ENCODE data around the gene MAP2K5.

GRCh38 chr15:67732164-67732563 is 189.7 kb downstream of the MAP2K5 start:
- TF ChIP-seq HDAC1 (IDR thresholded peaks at IDR 0.05) (no peak), POLR2AphosphoS5 (IDR thresholded peaks at IDR 0.05; ENCODE audit: control insufficient read depth, insufficient read depth, low read depth, low read length) (no peak), THRA (IDR thresholded peaks at IDR 0.05) (no peak), SIN3A (IDR thresholded peaks at IDR 0.05; ENCODE audit: borderline replicate concordance in 2 of 2, control insufficient read depth in 1 of 2, low read depth in 2 of 2, low read length in 2 of 2) (no peak), MYNN (IDR thresholded peaks at IDR 0.05) (no peak), MYNN (CRISPR knock-in tag; IDR thresholded peaks at IDR 0.05) (no peak), ELF4 (CRISPR knock-in tag; IDR thresholded peaks at IDR 0.05) (no peak), FOXM1 (IDR thresholded peaks at IDR 0.05; ENCODE audit: low read depth) (no peak), FOXM1 (CRISPR knock-in tag; IDR thresholded peaks at IDR 0.05; ENCODE audit: low read depth) (no peak), MAZ (CRISPR knock-in tag; conservative IDR thresholded peaks at IDR 0.05 in 1 of 2, IDR thresholded peaks at IDR 0.05 in 1 of 2) (no peak), CTCF (IDR thresholded peaks at IDR 0.05 in 2 of 3, conservative IDR thresholded peaks at IDR 0.05 in 1 of 3; ENCODE audit: insufficient read depth in 2 of 3, low read depth in 1 of 3, low read length in 3 of 3) (no peak), POLR2A (conservative IDR thresholded peaks at IDR 0.05) (no peak), ILF3 (IDR thresholded peaks at IDR 0.05; ENCODE audit: borderline replicate concordance) (no peak), SREBF2 (CRISPR knock-in tag; IDR thresholded peaks at IDR 0.05) (no peak)
